Kidney epithelial cell (primary cell): ENCODE measurements around the gene SIN3B. TPM values are rescaled to one million over a fixed set of nuclear protein-coding genes. Genes with fewer than 3 reads are reported as not detected.

Experiments
- DNase-seq: peaks from one replicate; pipeline ENCODE4 v3.0.0-alpha.2; 2010; ENCODE audit warnings: low read depth
- H3K27me3 ChIP-seq: 2 replicates; pipeline ENCODE4 v1.6.0; 2011; ENCODE audit warnings: low read length; ENCODE audit not compliant: control insufficient read depth, insufficient read depth
- H3K36me3 ChIP-seq: 2 replicates; pipeline ENCODE4 v1.5.1; 2011; ENCODE audit warnings: low read length; ENCODE audit not compliant: control insufficient read depth, insufficient read depth
- H3K4me3 ChIP-seq: 2 replicates; pipeline ENCODE4 v1.5.1; 2011; ENCODE audit warnings: low read depth, mild to moderate bottlenecking, control low read depth, low read length
- total RNA-seq: library from RNA; depleted of rRNA; stranded (reverse); fragments of >200 nt; gene quantifications from 2 replicates; pipeline ENCODE4 v1.2.3, GENCODE V29; 2015
- TF ChIP-seq, protein P1 (sequence below): IDR thresholded peaks from 2 replicates; pipeline ENCODE4 v1.5.1; 2011; ENCODE audit warnings: mild to moderate bottlenecking, moderate library complexity, low read length, control low read depth, inconsistent platforms; ENCODE audit not compliant: insufficient read depth, poor library complexity, severe bottlenecking

The SIN3B gene
- total RNA-seq, 1 donor from 2014 or later, result 36.6 TPM

DNA sequence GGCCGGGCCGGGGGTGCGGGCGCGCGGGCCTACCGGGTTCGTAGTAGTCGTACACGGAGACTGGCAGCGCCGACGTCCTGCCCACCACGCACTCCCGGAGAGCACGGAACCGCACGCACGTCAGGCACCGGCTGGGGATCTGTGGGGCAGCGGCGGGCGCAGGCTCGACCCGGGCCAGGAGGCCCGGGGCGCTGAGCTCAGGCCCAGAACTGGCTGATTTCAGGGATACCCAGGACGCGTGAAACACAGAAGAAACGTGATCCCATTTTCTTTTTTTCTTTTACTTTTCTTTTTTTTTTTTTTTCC is 68.6 kb downstream of the SIN3B start:
- Histone ChIP-seq H3K36me3 (no peaks in the 10 kb centered on the region), H3K27me3 (peaks cover 3% of the 10 kb centered on the region), H3K4me3 (peak overlapping the region; percentile 58)
- TF ChIP-seq, protein P1, sequence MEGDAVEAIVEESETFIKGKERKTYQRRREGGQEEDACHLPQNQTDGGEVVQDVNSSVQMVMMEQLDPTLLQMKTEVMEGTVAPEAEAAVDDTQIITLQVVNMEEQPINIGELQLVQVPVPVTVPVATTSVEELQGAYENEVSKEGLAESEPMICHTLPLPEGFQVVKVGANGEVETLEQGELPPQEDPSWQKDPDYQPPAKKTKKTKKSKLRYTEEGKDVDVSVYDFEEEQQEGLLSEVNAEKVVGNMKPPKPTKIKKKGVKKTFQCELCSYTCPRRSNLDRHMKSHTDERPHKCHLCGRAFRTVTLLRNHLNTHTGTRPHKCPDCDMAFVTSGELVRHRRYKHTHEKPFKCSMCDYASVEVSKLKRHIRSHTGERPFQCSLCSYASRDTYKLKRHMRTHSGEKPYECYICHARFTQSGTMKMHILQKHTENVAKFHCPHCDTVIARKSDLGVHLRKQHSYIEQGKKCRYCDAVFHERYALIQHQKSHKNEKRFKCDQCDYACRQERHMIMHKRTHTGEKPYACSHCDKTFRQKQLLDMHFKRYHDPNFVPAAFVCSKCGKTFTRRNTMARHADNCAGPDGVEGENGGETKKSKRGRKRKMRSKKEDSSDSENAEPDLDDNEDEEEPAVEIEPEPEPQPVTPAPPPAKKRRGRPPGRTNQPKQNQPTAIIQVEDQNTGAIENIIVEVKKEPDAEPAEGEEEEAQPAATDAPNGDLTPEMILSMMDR, result no peak
- no peak for DNase-seq

- Histone ChIP-seq H3K27me3 (peaks cover 3% of the 10 kb centered on the region), H3K4me3 (no peak overlapping the region), H3K36me3 (no peaks in the 10 kb centered on the region)
- no peak for DNase-seq
- TF ChIP-seq, protein P1, result no peak
Observed at GRCh38 chr19:16898361-16899015, 69.3 kb downstream of the SIN3B start.

DNA sequence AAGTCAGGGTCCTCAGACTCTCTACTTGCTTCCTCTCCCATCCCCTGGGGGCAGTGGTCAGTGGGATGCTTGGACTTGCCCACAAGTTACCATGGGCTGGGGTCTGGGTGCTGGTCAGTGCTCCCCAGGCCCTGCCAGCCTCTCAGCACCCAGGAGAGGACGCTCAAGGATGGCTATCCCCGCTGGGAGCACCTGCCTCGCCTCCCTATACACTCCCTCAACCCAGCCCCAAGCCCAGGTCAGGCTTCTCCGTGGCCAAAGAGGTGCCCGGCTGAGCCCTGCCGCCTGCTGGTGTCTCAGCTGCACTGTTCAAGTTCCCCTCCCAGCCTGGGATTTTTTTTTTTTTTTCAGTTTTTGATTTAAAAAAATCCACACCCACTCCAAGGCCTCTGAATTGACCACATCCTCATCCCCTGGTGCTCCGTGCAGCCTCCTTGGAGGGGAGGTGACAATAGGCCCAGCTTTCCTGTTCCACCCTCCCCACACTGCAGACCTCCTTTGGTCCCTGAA is 70.4 kb downstream of the SIN3B start:
- no peak for DNase-seq
- H3K27me3 ChIP-seq, result peaks cover 3% of the 10 kb centered on the region
- no peaks in the 10 kb centered on the region for H3K36me3 ChIP-seq
- TF ChIP-seq, protein P1, result peak; percentile 51
- H3K4me3 ChIP-seq, result no peak overlapping the region

- TF ChIP-seq, protein P1, result no peak
- H3K4me3 ChIP-seq, result no peak overlapping the region
- peaks cover 3% of the 10 kb centered on the region for H3K27me3 ChIP-seq
- DNase-seq, result no peak
- H3K36me3 ChIP-seq, result no peaks in the 10 kb centered on the region
Observed at GRCh38 chr19:16901491-16902175, 72.4 kb downstream of the SIN3B start.

DNA sequence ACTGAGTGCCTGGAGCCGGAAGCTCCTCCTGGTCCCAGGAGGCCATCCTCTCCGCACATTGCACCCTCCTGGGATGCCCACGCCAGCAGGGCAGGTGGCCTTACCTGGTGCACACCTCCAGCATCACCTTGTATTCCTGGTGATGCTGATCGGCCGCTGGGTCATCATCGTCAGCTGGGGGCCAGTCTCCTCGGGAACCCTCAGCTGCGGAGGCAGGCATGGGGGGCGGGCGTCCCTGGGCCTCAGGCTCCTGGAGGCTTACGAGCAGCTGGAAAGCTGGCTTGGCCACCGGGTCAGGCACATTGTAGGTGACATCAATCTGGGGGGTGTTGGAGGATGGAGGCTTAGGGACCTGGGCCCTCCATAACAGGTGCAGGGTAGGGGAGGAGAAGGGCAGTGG is 73.3 kb downstream of the SIN3B start:
- peaks cover 3% of the 10 kb centered on the region for H3K27me3 ChIP-seq
- DNase-seq, result no peak
- H3K36me3 ChIP-seq, result no peaks in the 10 kb centered on the region
- H3K4me3 ChIP-seq, result no peak overlapping the region
- TF ChIP-seq, protein P1, result no peak
